Measurements from ENCODE around the gene KRT40.

The KRT40 gene

GRCh38 chr17:40952154-40952553 is 32.0 kb downstream of the KRT40 start:
- no peak for DNase-seq (ENCODE audit: low read depth)

- DNase-seq (ENCODE audit: low read depth): no peak
These were observed 33.0 kb downstream of the KRT40 start for GRCh38 chr17:40951011-40951622.

GRCh38 chr17:40950176-40950575 is 34.0 kb downstream of the KRT40 start:
- DNase-seq (ENCODE audit: low read depth): no peak

- no peak for DNase-seq (ENCODE audit: low read depth)
These were observed 34.7 kb downstream of the KRT40 start for GRCh38 chr17:40949418-40949817.

GRCh38 chr17:40947929-40948328 is 36.2 kb downstream of the KRT40 start:
- DNase-seq (ENCODE audit: low read depth): no peak

GRCh38 chr17:40945414-40945813 is 38.7 kb downstream of the KRT40 start:
- no peak for DNase-seq (ENCODE audit: low read depth)

GRCh38 chr17:40944531-40944930 is 39.6 kb downstream of the KRT40 start:
- DNase-seq (ENCODE audit: low read depth): no peak

- no peak for DNase-seq (ENCODE audit: low read depth)
These were observed 41.6 kb downstream of the KRT40 start for GRCh38 chr17:40942553-40942952.

GRCh38 chr17:40940266-40940665 is 43.9 kb downstream of the KRT40 start:
- DNase-seq (ENCODE audit: low read depth): no peak

- no peak for DNase-seq (ENCODE audit: low read depth)
These were observed 45.1 kb downstream of the KRT40 start for GRCh38 chr17:40938981-40939380.

GRCh38 chr17:40937384-40937819 is 46.7 kb downstream of the KRT40 start, which contains the start of gene KRT23:
TSS of gene KRT23 (minus strand) at chr17:40937646. CDS start at chr17:40936603, 1,043 bp downstream.
- no peak for DNase-seq (ENCODE audit: low read depth)

- no peak for DNase-seq (ENCODE audit: low read depth)
These were observed 47.1 kb downstream of the KRT40 start for GRCh38 chr17:40936976-40937375.

- DNase-seq (ENCODE audit: low read depth): no peak
These were observed 47.6 kb downstream of the KRT40 start for GRCh38 chr17:40936437-40936971.

- no peak for DNase-seq (ENCODE audit: low read depth)
These were observed 48.5 kb downstream of the KRT40 start for GRCh38 chr17:40935624-40936023.

GRCh38 chr17:40932608-40933007 is 51.5 kb downstream of the KRT40 start:
- DNase-seq (ENCODE audit: low read depth): no peak

GRCh38 chr17:40931311-40931710 is 52.8 kb downstream of the KRT40 start:
- no peak for DNase-seq (ENCODE audit: low read depth)

Measured in activated gamma-delta T cell treated with anti-CD3 and anti-CD28 coated beads, Interleukin-2, amount 50 U/mL, for 16 hours (primary cell).